ENCODE data around the gene DTD1. TPM values are rescaled to one million over a fixed set of nuclear protein-coding genes. Genes with fewer than 3 reads are reported as not detected.

Gene DTD1, protein sequence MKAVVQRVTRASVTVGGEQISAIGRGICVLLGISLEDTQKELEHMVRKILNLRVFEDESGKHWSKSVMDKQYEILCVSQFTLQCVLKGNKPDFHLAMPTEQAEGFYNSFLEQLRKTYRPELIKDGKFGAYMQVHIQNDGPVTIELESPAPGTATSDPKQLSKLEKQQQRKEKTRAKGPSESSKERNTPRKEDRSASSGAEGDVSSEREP
- 54.7 and 84.1 TPM in 2 replicates for total RNA-seq

DNA sequence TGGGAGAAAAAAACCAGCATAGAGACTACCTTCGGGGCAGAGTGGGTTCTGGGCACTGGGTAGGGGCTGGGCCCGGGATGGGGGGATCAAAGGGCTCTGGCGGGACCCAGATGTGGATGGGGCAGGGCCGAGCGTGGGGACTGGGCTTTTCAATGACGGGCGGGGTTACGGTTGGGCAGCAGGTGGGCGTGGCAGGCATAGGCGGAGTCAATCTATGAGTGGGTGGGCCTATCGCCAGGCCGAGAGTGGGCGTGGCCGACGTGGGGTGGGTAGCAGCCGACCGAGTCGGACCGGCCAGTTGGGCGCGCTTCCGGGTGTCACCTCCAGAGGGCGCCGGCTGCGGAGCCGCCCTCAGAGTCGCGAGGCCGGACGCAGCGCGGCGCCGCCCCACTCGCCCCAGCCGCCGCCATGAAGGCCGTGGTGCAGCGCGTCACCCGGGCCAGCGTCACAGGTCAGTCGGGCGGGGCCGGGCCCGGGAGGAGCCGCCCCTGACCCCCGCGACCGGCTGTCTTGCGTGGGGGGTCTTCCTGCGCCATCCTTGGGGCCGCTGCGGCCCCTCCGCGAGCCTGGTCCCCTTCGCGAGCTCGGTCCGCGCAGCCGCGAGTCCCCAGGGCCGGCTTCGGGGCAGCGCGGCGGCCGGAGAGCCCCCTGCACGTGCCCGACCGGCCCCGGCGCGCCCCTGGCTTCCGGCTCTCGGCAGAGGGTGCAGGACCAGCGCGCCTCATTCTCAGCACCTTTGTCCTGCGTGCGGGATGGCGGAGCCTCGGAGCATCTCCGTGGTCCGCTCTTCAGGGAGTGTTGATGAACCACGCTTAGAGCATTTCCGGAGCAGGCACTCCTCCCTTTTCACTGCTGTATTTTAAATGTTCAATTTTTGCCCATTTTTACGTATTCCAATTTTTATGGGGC, at the start of gene DTD1:
Gene DTD1 (plus strand): TSS at position 390 of the 909 bp plus-strand sequence. CDS start 19 bp downstream, at position 409.

DNA sequence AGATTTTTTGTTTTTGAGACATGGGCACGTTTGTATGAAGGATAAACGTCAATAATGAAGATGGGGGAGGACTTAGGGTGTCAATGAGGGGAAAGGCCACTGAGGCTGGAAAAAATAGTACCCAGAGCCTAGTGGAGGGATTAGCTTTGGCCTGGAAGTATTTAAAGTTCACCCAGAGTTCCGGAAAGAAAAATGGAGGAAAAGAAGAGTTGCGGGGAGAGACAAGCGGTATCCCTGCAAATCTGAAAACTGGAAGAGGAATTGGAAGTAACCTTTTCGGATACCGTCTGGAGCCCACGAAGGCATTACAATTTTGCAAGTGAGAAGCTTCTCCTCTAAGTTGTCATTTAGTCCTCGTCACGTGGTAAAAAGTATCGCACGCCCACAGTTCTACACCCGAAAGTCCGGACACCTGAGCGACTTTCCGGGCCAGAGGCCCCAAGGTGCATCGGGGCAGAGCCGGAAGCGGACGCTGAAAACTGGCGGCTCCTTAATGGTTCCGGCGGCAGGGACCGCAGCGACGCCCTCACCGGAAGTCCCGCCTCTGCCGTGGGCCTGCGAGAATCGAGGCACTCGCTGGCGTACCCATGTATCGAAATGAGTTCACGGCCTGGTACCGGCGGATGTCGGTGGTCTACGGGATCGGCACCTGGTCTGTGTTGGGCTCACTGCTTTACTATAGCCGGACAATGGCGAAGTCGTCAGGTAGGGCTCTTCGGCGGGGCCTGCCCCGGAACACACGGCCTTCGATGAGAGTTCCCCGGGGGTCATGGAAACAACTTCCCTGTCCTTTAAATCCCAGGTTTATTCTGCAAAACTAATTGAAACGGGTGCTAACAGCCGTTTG, 20.7 kb upstream of the DTD1 start, which contains the start of gene SMIM26:
Gene SMIM26 (plus strand): TSS at position 541 of the 847 bp plus-strand sequence. CDS start 47 bp downstream, at position 588.

DNA sequence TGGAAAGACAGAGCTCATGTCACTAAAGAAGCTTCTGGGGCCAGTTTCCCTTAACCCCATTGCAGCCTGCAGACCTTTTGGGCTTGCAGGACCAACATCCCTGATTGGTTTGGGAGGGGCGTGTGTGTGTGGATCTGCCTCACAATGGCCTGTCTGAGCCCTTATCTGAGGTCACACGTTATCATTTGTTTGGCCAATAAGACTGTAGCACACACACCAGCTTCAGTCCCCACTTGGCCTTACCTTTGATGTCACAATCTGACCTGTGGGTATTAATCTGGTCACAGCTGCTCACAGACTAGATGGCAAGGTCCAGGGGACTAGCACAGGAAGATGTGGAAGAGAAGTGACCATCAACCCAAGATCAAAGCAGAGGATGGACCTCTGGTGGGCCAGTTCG, 225.6 kb downstream of the DTD1 start, which contains the start of gene SCP2D1:
Gene SCP2D1 (plus strand): TSS at position 301 of the 400 bp plus-strand sequence. CDS start 33 bp downstream, at position 334.

Other genes starting within 250 kb of the DTD1 start
- 0.83 and 0.85 TPM in 2 replicates for gene DZANK1, start 121.0 kb upstream of the DTD1 start, total RNA-seq
- 10.7 and 10.9 TPM in 2 replicates for gene POLR3F, start 120.7 kb upstream of the DTD1 start, total RNA-seq
- 9.0 and 9.4 TPM in 2 replicates for gene RBBP9, start 90.8 kb upstream of the DTD1 start, total RNA-seq
- 46.4 and 49.6 TPM in 2 replicates for gene SEC23B, start 80.1 kb upstream of the DTD1 start, total RNA-seq
- gene SMIM26, start 20.6 kb upstream of the DTD1 start, total RNA-seq, result 95.9 and 129 TPM in 2 replicates
- gene SCP2D1, start 225.7 kb downstream of the DTD1 start, total RNA-seq, result not detected in 2 replicates